Stromal cell of bone marrow (primary cell): ENCODE measurements around the gene CNNM3.

Experiments
- DNase-seq: peaks from one replicate; pipeline ENCODE4 v3.0.0-alpha.2; 2012; ENCODE audit warnings: low read depth

Gene CNNM3

DNA sequence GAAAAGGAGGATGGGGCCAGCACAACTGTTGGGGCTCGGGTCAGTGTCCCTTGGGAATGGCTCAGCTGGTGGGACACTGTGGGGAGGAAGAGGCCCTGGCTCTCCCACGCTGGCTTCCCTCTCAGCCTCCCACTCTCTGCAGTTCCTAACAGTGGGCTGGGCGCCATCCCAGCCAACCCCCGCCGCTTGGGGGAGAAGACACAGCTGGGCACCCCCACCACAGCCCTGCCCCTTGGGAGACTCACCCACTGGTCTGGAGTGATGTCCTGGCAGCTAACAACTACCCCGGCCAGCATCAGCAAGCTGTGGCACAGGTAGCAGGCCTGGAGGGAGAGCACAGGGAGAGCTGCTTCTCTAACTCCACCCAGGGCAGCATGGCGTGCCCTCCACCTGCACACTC, 62.1 kb downstream of the CNNM3 start:
- DNase-seq: no peak

DNA sequence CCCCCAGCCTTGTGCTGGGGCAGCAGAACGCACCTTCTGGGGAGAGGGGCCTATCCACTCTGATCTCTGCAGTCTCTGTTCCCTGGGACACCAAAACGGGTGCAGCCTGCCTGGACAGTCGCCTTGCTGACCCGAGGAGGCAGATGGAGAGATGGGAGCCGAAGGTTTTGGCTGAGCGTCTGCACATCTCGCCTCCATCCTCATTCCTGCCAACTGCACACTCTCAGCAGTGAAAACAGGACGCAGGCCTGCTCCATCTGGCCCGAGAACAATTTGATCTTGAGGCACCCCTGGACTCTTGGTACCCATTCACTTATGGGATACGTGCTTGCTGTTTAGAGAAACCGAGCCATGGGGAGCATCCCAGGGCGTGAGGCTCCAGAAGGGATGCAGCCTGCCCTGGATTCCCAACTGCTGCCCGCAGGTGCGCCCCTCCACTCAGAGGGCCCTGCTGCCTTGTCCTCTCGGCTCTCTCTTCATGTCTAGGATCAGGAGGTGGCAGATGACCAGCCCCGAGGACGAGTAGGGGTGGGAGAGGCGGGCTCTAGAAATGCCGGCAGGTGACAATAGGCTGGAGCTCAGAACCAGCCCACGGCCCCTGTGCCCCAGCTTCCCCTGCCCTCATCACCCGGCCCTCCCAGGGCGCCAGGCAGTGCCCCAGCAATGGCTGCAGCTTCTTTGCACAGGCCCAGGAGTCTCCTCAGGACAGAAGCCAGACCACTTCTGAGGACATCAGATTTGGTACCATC, 62.9 kb downstream of the CNNM3 start:
- no peak for DNase-seq

DNA sequence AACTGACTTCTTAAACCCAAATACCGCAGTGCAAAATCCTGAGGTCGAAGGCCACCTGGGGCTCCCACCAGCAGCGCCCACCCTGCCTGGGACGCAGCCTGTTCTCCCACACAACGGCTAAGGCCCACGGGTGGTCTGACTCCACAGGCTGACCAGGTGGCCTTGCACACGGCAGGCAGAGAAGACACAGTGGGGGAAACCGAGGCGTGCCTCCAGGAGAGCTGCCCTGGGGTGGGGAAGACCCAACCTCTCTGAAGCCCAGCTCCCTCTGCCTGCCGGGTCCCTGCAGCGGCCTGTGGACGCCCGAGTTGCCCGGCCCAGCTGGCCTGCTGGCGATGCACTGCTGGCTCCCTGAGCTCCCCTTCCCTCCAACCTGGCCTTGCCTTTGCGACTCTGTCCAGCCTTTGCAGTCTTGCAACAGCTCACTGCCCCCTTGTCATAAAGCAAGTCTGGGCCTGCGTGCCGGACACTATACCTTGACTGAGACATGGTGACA, 63.5 kb downstream of the CNNM3 start:
- DNase-seq: no peak

DNA sequence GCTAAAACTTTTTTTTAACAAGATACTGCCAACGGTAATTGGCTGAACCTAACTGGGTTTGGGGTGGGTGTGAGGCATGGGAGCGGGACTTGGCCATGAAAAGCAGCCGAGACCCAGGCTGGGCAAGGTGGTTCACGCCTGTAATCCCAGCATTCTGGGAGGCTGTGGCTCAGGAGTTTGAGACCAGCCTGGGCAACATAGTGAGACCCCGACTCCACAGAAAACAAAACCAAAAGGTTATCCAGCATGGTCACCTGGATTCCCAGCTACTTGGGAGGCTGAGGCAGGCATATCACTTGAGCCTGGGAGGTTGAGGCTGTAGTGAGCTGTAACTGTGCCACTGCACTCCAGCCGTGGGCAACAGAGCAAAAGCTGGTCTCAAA, 64.8 kb downstream of the CNNM3 start:
- DNase-seq: no peak

DNA sequence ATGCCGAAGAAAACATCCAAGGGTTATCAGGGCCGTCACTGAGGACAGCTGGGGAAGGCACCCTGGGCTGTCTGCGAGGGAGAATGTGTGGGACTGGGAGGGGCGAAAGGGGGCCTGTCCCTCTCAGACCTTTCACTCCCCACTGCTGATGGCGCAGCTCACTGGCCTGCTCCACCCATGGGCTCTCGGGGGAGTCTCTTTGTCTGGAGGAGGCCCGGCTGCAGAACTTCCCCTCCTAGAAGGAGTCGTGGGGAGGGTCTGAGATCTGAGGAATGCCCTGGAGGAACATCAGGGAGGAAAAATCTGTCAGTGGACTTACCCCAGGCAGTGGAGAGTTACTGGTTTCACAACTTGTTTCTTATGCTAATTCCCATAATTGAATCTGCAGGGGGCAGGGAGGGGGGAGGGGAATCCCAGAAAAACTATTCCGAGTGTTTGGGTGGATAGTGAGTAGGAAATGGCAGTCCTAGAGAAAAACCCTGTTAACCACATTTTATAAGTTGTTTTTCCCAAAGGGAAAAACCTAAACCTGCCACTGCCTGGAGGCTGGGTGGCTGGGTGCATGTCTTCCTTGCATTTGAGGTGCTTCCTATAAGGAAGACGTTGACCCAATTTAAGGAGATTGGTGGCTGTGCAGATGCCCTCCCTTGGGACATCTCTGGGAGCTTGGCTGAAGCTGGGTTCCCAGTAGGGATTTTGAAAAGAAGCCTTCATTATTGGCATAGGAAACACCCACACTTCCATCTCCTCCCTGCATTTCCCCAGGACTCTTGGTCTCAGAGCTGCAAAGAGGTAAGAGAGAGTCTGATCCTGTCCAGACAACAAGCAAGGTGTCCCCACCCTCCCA, 65.5 kb downstream of the CNNM3 start:
- DNase-seq: no peak

DNA sequence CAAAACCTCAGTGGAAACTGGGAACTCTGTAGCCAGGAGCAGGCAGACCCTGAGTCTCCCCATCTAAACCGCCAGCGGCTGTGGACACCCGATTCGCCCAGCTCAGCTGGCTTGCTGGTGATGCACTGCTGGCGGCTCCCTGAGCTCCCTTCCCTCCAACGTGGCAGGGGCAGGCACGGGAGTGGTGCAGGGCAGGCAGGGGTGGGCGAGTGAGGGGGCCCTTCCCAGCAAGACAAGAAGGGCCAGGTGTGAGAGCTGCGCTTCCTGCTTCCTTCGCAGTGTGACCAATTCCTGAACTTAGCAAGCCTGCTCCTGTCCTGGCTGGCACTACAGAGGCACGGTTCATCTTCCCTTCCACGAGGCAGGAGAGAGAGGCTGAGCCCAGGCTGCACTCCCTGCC, 66.2 kb downstream of the CNNM3 start:
- no peak for DNase-seq

DNA sequence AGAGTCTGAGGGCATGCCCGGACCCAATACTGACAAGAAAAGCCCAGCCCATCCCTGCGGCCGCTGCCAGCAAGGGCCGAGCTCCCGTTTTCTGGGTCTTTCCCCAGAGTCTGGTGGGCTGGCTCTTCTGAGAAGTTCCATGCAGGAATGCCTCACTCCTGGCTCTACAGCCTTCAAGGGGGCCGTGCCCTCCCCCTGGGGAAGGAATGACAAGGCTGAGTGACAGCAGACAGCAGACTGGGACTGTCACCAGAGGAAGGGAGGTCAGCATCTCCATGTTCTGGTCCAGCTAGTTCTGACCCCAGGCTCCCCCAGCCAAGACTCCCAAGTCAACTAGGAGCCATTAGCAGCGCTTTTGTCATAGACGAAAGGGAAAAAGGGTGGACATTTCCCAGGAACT, 66.8 kb downstream of the CNNM3 start:
- DNase-seq: no peak

DNA sequence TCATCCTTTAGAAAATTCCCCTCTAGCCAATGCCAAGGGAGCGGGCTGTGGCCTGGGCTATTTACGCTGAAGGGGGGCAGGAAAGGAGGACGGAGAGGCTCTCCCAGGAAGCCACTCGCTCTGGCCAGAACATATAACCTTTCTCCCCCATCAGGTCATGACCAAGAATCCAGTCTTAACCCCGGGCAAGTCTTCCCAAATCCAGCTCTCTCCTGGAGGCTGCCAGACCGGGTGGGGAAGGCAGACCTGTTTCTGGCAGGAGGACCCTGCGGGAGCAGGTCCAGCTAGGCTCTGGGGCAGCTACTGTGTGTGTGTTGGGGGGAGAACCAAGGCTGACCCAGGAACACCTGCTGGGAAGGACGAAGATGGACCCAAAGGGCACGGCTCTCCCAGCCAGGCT, 67.2 kb downstream of the CNNM3 start:
- no peak for DNase-seq
